ENCODE measurements around the gene NPIPA3.
"Not testable (repeated sequence)": the region's sequence is repeated elsewhere in the genome, so short reads cannot be mapped to it uniquely, and the experiment has no call there.

The NPIPA3 gene

DNA sequence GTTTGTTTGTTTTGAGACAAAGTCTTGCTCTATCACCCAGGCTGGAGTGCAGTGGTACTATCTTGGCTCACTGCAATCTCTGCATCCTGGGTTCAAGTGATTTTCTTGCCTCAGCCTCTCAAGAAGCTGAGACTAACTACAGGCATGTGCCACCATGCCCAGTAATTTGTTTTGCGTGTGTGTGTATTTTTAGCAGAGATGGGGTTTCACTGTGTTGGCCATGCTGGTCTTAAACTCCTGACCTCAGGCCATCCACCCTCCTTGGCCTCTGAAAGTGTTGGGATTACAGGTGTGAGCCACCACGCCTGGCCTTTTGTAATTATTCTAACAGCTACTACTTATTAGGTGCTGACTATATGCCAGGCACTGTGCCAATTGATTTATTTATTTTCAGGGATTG is 72.4 kb downstream of the NPIPA3 start:
- H3K9ac ChIP-seq (ENCODE audit: low read depth, low read length); H3K9me3 ChIP-seq (replicated peaks; ENCODE audit: low read length); H3K4me2 ChIP-seq (ENCODE audit: low read length); H3K27me3 ChIP-seq (ENCODE audit: control insufficient read depth, insufficient read depth, low read length); H3K36me3 ChIP-seq (ENCODE audit: insufficient read depth, low read length); H3K4me1 ChIP-seq (ENCODE audit: control insufficient read depth, insufficient read depth, low read length); H3K4me3 ChIP-seq (ENCODE audit: low read length): not testable (repeated sequence)

Data from skeletal muscle satellite cell (primary cell).